H1 (cell line): Measurements from ENCODE around the gene GPR68. TPM values are rescaled to one million over a fixed set of nuclear protein-coding genes. Genes with fewer than 3 reads are reported as not detected.

Experiments used
- CEBPB ChIP-seq: IDR thresholded peaks from 2 replicates; pipeline ENCODE4 v1.6.1; 2012; ENCODE audit warnings: low read depth, low read length
- EZH2 ChIP-seq: fragments of 200-600 bp; sonication (generic); IDR thresholded peaks from 2 replicates; pipeline ENCODE4 v1.7.1; 2012; ENCODE audit warnings: low read depth, mild to moderate bottlenecking, moderate library complexity, low read length, inconsistent platforms; ENCODE audit not compliant: severe bottlenecking
- GABPA ChIP-seq: IDR thresholded peaks from 2 replicates; pipeline ENCODE4 v1.6.1; 2011; ENCODE audit warnings: mild to moderate bottlenecking, low read length, moderate library complexity, borderline replicate concordance; ENCODE audit not compliant: insufficient read depth
- HDAC2 ChIP-seq, 2 experiments: fragments of 300-600 bp in 1 of 2; sonication (generic) in 1 of 2; IDR thresholded peaks; 2 replicates each; pipeline ENCODE4 v1.6.1; 2011 to 2012; ENCODE audit warnings: low read depth in 2 of 2, low read length in 2 of 2, mild to moderate bottlenecking in 2 of 2, moderate library complexity in 2 of 2, borderline replicate concordance in 1 of 2, inconsistent platforms in 1 of 2
- MAX ChIP-seq: IDR thresholded peaks from 2 replicates; pipeline ENCODE4 v1.6.1; 2012; ENCODE audit warnings: inconsistent platforms
- POLR2A ChIP-seq, 2 experiments: IDR thresholded peaks; 1 replicate in 1 of 2; 2 replicates in 1 of 2; pipeline ENCODE4 v1.6.1; 2011; ENCODE audit warnings: low read depth in 2 of 2, low read length in 2 of 2, mild to moderate bottlenecking in 2 of 2; ENCODE audit errors: control extremely low read depth in 1 of 2
- YY1 ChIP-seq: IDR thresholded peaks from 2 replicates; pipeline ENCODE4 v1.6.1; 2011; ENCODE audit warnings: low read depth, mild to moderate bottlenecking, low read length
- ZNF274 ChIP-seq: IDR thresholded peaks from 2 replicates; pipeline ENCODE4 v1.7.0; 2012; ENCODE audit warnings: low read length, borderline replicate concordance; ENCODE audit errors: extremely low read depth
- polyA plus RNA-seq, 7 experiments: library from polyadenylated mRNA; depleted of rRNA in 3 of 7; stranded (reverse) in 5 of 7; unstranded in 2 of 7; fragments of >200 nt in 5 of 7; fragments of 200-250 nt in 2 of 7; gene quantifications; 1 replicate in 5 of 7; 2 replicates in 1 of 7; 4 replicates in 1 of 7; pipeline versions ENCODE4 v1.2.1 to v1.2.3, GENCODE V29; 2011 to 2013; ENCODE audit warnings: missing spikeins in 2 of 7, mixed read lengths in 2 of 7
- total RNA-seq: library from RNA; stranded (reverse); fragmentation: NEBNext Ultra II Directional; extraction: Animal tissue kit (Norgen Biotek cat#: 25700); gene quantifications from 2 replicates; pipeline ENCODE4 v1.2.1, GENCODE V29; 2021
- TF ChIP-seq, protein P1 (sequence below): fragments of 300-600 bp; sonication (generic); IDR thresholded peaks from 2 replicates; pipeline ENCODE4 v1.7.1; 2012; ENCODE audit warnings: low read length, moderate library complexity, mild to moderate bottlenecking, inconsistent platforms; ENCODE audit not compliant: insufficient replicate concordance

Gene GPR68
- total and polyA plus RNA-seq, 2 of the 8 experiments (the other 6 are each of a cell fraction or from before 2014, with no cell fraction given) = 0.22 to 0.76 TPM

GRCh38 chr14:91238661-91239060, 5.8 kb downstream of the GPR68 start (continued):
- TF ChIP-seq, protein P1, sequence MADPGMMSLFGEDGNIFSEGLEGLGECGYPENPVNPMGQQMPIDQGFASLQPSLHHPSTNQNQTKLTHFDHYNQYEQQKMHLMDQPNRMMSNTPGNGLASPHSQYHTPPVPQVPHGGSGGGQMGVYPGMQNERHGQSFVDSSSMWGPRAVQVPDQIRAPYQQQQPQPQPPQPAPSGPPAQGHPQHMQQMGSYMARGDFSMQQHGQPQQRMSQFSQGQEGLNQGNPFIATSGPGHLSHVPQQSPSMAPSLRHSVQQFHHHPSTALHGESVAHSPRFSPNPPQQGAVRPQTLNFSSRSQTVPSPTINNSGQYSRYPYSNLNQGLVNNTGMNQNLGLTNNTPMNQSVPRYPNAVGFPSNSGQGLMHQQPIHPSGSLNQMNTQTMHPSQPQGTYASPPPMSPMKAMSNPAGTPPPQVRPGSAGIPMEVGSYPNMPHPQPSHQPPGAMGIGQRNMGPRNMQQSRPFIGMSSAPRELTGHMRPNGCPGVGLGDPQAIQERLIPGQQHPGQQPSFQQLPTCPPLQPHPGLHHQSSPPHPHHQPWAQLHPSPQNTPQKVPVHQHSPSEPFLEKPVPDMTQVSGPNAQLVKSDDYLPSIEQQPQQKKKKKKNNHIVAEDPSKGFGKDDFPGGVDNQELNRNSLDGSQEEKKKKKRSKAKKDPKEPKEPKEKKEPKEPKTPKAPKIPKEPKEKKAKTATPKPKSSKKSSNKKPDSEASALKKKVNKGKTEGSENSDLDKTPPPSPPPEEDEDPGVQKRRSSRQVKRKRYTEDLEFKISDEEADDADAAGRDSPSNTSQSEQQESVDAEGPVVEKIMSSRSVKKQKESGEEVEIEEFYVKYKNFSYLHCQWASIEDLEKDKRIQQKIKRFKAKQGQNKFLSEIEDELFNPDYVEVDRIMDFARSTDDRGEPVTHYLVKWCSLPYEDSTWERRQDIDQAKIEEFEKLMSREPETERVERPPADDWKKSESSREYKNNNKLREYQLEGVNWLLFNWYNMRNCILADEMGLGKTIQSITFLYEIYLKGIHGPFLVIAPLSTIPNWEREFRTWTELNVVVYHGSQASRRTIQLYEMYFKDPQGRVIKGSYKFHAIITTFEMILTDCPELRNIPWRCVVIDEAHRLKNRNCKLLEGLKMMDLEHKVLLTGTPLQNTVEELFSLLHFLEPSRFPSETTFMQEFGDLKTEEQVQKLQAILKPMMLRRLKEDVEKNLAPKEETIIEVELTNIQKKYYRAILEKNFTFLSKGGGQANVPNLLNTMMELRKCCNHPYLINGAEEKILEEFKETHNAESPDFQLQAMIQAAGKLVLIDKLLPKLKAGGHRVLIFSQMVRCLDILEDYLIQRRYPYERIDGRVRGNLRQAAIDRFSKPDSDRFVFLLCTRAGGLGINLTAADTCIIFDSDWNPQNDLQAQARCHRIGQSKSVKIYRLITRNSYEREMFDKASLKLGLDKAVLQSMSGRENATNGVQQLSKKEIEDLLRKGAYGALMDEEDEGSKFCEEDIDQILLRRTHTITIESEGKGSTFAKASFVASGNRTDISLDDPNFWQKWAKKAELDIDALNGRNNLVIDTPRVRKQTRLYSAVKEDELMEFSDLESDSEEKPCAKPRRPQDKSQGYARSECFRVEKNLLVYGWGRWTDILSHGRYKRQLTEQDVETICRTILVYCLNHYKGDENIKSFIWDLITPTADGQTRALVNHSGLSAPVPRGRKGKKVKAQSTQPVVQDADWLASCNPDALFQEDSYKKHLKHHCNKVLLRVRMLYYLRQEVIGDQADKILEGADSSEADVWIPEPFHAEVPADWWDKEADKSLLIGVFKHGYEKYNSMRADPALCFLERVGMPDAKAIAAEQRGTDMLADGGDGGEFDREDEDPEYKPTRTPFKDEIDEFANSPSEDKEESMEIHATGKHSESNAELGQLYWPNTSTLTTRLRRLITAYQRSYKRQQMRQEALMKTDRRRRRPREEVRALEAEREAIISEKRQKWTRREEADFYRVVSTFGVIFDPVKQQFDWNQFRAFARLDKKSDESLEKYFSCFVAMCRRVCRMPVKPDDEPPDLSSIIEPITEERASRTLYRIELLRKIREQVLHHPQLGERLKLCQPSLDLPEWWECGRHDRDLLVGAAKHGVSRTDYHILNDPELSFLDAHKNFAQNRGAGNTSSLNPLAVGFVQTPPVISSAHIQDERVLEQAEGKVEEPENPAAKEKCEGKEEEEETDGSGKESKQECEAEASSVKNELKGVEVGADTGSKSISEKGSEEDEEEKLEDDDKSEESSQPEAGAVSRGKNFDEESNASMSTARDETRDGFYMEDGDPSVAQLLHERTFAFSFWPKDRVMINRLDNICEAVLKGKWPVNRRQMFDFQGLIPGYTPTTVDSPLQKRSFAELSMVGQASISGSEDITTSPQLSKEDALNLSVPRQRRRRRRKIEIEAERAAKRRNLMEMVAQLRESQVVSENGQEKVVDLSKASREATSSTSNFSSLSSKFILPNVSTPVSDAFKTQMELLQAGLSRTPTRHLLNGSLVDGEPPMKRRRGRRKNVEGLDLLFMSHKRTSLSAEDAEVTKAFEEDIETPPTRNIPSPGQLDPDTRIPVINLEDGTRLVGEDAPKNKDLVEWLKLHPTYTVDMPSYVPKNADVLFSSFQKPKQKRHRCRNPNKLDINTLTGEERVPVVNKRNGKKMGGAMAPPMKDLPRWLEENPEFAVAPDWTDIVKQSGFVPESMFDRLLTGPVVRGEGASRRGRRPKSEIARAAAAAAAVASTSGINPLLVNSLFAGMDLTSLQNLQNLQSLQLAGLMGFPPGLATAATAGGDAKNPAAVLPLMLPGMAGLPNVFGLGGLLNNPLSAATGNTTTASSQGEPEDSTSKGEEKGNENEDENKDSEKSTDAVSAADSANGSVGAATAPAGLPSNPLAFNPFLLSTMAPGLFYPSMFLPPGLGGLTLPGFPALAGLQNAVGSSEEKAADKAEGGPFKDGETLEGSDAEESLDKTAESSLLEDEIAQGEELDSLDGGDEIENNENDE = no peak
- no peak for TF ChIP-seq YY1
- no peak for TF ChIP-seq EZH2
- TF ChIP-seq MAX = no peak
- TF ChIP-seq ZNF274 = no peak
- no peak for TF ChIP-seq CEBPB
- no peak for TF ChIP-seq POLR2A (IDR thresholded peaks at IDR 0.05; ENCODE audit: control extremely low read depth in 1 of 2, low read depth in 2 of 2, low read length in 2 of 2)
- no peak for TF ChIP-seq HDAC2 (IDR thresholded peaks at IDR 0.05; ENCODE audit: borderline replicate concordance in 1 of 2, low read depth in 2 of 2, low read length in 2 of 2)
- TF ChIP-seq GABPA = no peak
